ENCODE data around the gene AIFM1.

AIFM1 gene

GRCh38 chrX:130165703-130166502, at the start of gene AIFM1:
AIFM1 (minus strand) TSS chrX:130165841; CDS start chrX:130165656, 185 bp downstream.
- Histone ChIP-seq H3K36me3 (ENCODE audit: control insufficient read depth, insufficient read depth, low read length, severe bottlenecking) (no peaks in the 10 kb centered on the region), H3K9me3 (ENCODE audit: control insufficient read depth, low read length) (no peaks in the 10 kb centered on the region), H3K4me1 (ENCODE audit: control insufficient read depth, insufficient read depth, low read length) (peaks cover 10% of the 10 kb centered on the region), H3K4me3 (ENCODE audit: low read length) (peak within 1 kb of the TSS; percentile 89), H3K9ac (ENCODE audit: low read length) (peak within 1 kb of the TSS; percentile 93), H3K27me3 (replicated peaks; ENCODE audit: control insufficient read depth, insufficient read depth, low read length) (no peaks in the 10 kb centered on the region)
- peak; percentile 92 for DNase-seq (ENCODE audit: low read depth)

GRCh38 chrX:130213376-130213775, 47.7 kb upstream of the AIFM1 start:
- no peak for DNase-seq (ENCODE audit: low read depth)
- Histone ChIP-seq H3K36me3 (ENCODE audit: control insufficient read depth, insufficient read depth, low read length, severe bottlenecking) (peaks cover 14% of the 10 kb centered on the region), H3K4me1 (ENCODE audit: control insufficient read depth, insufficient read depth, low read length) (no peaks in the 10 kb centered on the region), H3K9ac (ENCODE audit: low read length) (no peak overlapping the region), H3K4me3 (ENCODE audit: low read length) (no peak overlapping the region), H3K9me3 (ENCODE audit: control insufficient read depth, low read length) (no peaks in the 10 kb centered on the region), H3K27me3 (replicated peaks; ENCODE audit: control insufficient read depth, insufficient read depth, low read length) (no peaks in the 10 kb centered on the region)

GRCh38 chrX:130212371-130212770, 46.7 kb upstream of the AIFM1 start:
- Histone ChIP-seq H3K27me3 (replicated peaks; ENCODE audit: control insufficient read depth, insufficient read depth, low read length) (no peaks in the 10 kb centered on the region), H3K4me1 (ENCODE audit: control insufficient read depth, insufficient read depth, low read length) (no peaks in the 10 kb centered on the region), H3K4me3 (ENCODE audit: low read length) (no peak overlapping the region), H3K9me3 (ENCODE audit: control insufficient read depth, low read length) (no peaks in the 10 kb centered on the region), H3K9ac (ENCODE audit: low read length) (no peak overlapping the region), H3K36me3 (ENCODE audit: control insufficient read depth, insufficient read depth, low read length, severe bottlenecking) (peaks cover 14% of the 10 kb centered on the region)
- DNase-seq (ENCODE audit: low read depth), result no peak

GRCh38 chrX:130211415-130212186, 46.0 kb upstream of the AIFM1 start:
- Histone ChIP-seq H3K27me3 (replicated peaks; ENCODE audit: control insufficient read depth, insufficient read depth, low read length) (no peaks in the 10 kb centered on the region), H3K4me3 (ENCODE audit: low read length) (no peak overlapping the region), H3K9me3 (ENCODE audit: control insufficient read depth, low read length) (no peaks in the 10 kb centered on the region), H3K9ac (ENCODE audit: low read length) (no peak overlapping the region), H3K4me1 (ENCODE audit: control insufficient read depth, insufficient read depth, low read length) (no peaks in the 10 kb centered on the region), H3K36me3 (ENCODE audit: control insufficient read depth, insufficient read depth, low read length, severe bottlenecking) (peaks cover 14% of the 10 kb centered on the region)
- no peak for DNase-seq (ENCODE audit: low read depth)

DNA sequence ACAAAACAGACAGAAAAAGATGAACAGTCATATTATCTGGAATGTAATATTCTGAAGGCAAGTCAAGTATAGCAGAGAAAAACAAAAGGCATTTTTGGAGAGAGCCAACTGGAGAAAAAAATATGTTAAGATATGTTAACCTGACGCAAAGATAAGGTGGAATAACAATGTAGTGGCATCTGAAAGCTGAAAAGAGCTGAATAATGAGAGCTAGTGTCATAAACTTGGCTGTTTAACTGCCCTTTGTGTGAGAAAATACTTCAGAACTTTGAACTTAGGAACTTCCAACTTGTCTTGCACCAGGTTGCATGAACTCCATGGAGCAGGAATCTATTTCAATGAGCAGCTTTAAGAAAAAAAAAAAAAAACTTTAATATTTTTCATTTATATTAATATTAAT, 39.0 kb upstream of the AIFM1 start:
- Histone ChIP-seq H3K4me1 (ENCODE audit: control insufficient read depth, insufficient read depth, low read length) (no peaks in the 10 kb centered on the region), H3K27me3 (replicated peaks; ENCODE audit: control insufficient read depth, insufficient read depth, low read length) (peaks cover 7% of the 10 kb centered on the region), H3K4me3 (ENCODE audit: low read length) (no peak overlapping the region), H3K36me3 (ENCODE audit: control insufficient read depth, insufficient read depth, low read length, severe bottlenecking) (peaks cover 10% of the 10 kb centered on the region), H3K9ac (ENCODE audit: low read length) (no peak overlapping the region), H3K9me3 (ENCODE audit: control insufficient read depth, low read length) (no peaks in the 10 kb centered on the region)
- no peak for DNase-seq (ENCODE audit: low read depth)

DNA sequence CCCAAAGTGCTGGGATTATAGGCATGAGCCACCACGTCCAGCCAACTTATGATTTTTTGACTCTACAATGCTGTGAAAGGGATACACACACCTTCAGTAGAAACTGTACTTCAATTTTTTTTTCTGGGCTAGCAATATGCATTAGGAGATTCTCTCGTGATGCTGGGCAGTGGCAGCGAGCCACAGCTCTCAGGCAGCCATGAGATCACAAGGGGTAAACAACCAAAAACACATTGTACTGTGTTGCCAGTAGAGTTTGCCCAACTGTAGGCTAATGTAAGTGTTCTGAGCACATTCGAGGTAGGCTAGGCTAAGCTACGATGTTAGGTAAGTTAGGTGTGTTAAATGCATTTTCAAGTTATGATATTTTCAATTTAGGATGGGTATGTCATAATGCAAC, 31.8 kb upstream of the AIFM1 start:
- Histone ChIP-seq H3K4me1 (ENCODE audit: control insufficient read depth, insufficient read depth, low read length) (no peaks in the 10 kb centered on the region), H3K27me3 (replicated peaks; ENCODE audit: control insufficient read depth, insufficient read depth, low read length) (peaks cover 13% of the 10 kb centered on the region), H3K36me3 (ENCODE audit: control insufficient read depth, insufficient read depth, low read length, severe bottlenecking) (no peaks in the 10 kb centered on the region), H3K9ac (ENCODE audit: low read length) (no peak overlapping the region), H3K4me3 (ENCODE audit: low read length) (no peak overlapping the region), H3K9me3 (ENCODE audit: control insufficient read depth, low read length) (no peaks in the 10 kb centered on the region)
- DNase-seq (ENCODE audit: low read depth), result no peak

- no peak for DNase-seq (ENCODE audit: low read depth)
- peaks cover 12% of the 10 kb centered on the region for H3K27me3 ChIP-seq (replicated peaks; ENCODE audit: control insufficient read depth, insufficient read depth, low read length)
- no peaks in the 10 kb centered on the region for H3K36me3 ChIP-seq (ENCODE audit: control insufficient read depth, insufficient read depth, low read length, severe bottlenecking)
- H3K4me1 ChIP-seq (ENCODE audit: control insufficient read depth, insufficient read depth, low read length), result no peaks in the 10 kb centered on the region
- no peaks in the 10 kb centered on the region for H3K9me3 ChIP-seq (ENCODE audit: control insufficient read depth, low read length)
- no peak overlapping the region for H3K4me3 ChIP-seq (ENCODE audit: low read length)
- H3K9ac ChIP-seq (ENCODE audit: low read length), result no peak overlapping the region
These were observed 30.8 kb upstream of the AIFM1 start for GRCh38 chrX:130196466-130196865.

DNA sequence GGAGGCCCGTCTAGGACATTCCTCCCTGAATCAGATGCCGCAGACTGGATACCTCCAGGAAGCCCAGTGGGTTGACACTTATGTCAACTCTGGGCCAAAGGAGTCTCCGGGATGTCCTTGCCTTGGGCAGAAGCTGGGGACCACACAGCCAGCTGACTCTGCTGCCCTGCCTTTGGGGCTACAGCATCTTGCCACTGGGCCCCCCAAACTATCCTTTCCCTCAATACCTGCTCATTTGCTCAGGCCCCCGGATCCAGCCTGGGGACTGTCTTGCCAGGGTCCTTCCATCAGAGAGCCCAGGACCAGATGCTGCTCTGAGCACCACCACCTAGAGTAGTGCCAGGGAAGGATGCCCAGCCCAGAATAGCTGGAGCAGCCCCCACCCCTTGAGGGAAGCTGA, 25.2 kb upstream of the AIFM1 start:
- Histone ChIP-seq H3K9me3 (ENCODE audit: control insufficient read depth, low read length) (no peaks in the 10 kb centered on the region), H3K4me1 (ENCODE audit: control insufficient read depth, insufficient read depth, low read length) (no peaks in the 10 kb centered on the region), H3K9ac (ENCODE audit: low read length) (no peak overlapping the region), H3K36me3 (ENCODE audit: control insufficient read depth, insufficient read depth, low read length, severe bottlenecking) (no peaks in the 10 kb centered on the region), H3K4me3 (ENCODE audit: low read length) (no peak overlapping the region), H3K27me3 (replicated peaks; ENCODE audit: control insufficient read depth, insufficient read depth, low read length) (peaks cover 17% of the 10 kb centered on the region)
- DNase-seq (ENCODE audit: low read depth), result no peak

DNA sequence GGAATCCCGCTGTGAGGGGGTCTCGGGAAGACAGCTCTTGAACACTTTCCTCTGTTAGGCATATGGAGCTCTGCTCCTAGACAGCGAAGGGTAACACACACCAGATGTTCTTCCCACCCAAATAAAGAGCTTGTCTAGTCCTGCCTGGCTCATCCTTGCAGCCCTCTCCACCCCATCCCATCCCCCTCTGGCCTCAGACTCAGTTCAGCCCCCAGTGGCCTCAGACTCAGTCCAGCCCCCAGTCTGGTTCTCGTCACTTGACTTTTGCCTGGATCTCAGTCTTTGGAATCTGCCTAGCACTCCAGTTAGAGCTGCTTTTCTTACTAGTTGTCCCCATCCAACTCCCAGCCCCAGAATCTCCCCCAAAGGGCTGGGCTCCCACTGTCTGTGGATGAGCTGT, 21.0 kb upstream of the AIFM1 start:
- Histone ChIP-seq H3K27me3 (replicated peaks; ENCODE audit: control insufficient read depth, insufficient read depth, low read length) (peaks cover 14% of the 10 kb centered on the region), H3K36me3 (ENCODE audit: control insufficient read depth, insufficient read depth, low read length, severe bottlenecking) (no peaks in the 10 kb centered on the region), H3K9ac (ENCODE audit: low read length) (no peak overlapping the region), H3K4me3 (ENCODE audit: low read length) (no peak overlapping the region), H3K4me1 (ENCODE audit: control insufficient read depth, insufficient read depth, low read length) (no peaks in the 10 kb centered on the region), H3K9me3 (ENCODE audit: control insufficient read depth, low read length) (no peaks in the 10 kb centered on the region)
- no peak for DNase-seq (ENCODE audit: low read depth)

DNA sequence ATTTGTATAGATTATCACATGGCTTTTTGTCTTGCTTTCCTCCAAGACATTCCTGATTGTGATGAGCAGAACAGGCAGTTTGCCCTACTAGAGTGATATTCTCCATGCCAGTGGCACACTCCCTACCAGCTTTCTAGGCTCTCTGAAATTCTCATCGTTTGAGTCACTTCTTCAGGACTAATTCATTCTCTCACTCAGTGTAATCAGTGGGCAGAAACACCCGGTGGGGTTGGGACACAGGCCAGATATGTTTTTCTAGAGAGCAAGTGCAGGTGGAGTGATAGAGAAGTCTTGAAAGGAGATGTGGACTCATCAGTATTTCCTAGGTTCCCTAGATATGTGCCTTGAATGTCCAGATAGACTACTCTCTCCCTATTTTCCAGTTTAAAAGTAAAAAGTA, 19.2 kb upstream of the AIFM1 start:
- H3K9me3 ChIP-seq (ENCODE audit: control insufficient read depth, low read length), result no peaks in the 10 kb centered on the region
- no peak overlapping the region for H3K4me3 ChIP-seq (ENCODE audit: low read length)
- no peak for DNase-seq (ENCODE audit: low read depth)
- H3K4me1 ChIP-seq (ENCODE audit: control insufficient read depth, insufficient read depth, low read length), result no peaks in the 10 kb centered on the region
- H3K36me3 ChIP-seq (ENCODE audit: control insufficient read depth, insufficient read depth, low read length, severe bottlenecking), result no peaks in the 10 kb centered on the region
- H3K9ac ChIP-seq (ENCODE audit: low read length), result no peak overlapping the region
- peaks cover 10% of the 10 kb centered on the region for H3K27me3 ChIP-seq (replicated peaks; ENCODE audit: control insufficient read depth, insufficient read depth, low read length)

GRCh38 chrX:130184168-130184567, 18.5 kb upstream of the AIFM1 start:
- Histone ChIP-seq H3K9ac (ENCODE audit: low read length) (no peak overlapping the region), H3K27me3 (replicated peaks; ENCODE audit: control insufficient read depth, insufficient read depth, low read length) (peaks cover 10% of the 10 kb centered on the region), H3K4me1 (ENCODE audit: control insufficient read depth, insufficient read depth, low read length) (no peaks in the 10 kb centered on the region), H3K4me3 (ENCODE audit: low read length) (no peak overlapping the region), H3K9me3 (ENCODE audit: control insufficient read depth, low read length) (no peaks in the 10 kb centered on the region), H3K36me3 (ENCODE audit: control insufficient read depth, insufficient read depth, low read length, severe bottlenecking) (no peaks in the 10 kb centered on the region)
- DNase-seq (ENCODE audit: low read depth), result no peak

All from adipocyte (in vitro differentiated cells).